Body of pancreas (tissue), 4 donors: ENCODE data around the gene SLC7A8. TPM values are rescaled to one million over a fixed set of nuclear protein-coding genes. Genes with fewer than 3 reads are reported as not detected.

Experiments used
- ATAC-seq: fragments of 150-250 bp; one replicate; pipeline ENCODE4 v1.9.1; 2016
- DNase-seq, 4 donors: peaks; one replicate each; pipeline ENCODE4 v3.0.0-alpha.2; 2019
- H3K27ac ChIP-seq, 4 donors: fragments of 200-600 bp; sonication (generic); 1 replicate in 3 of 4; 2 replicates in 1 of 4; pipeline versions ENCODE4 v1.5.1 to v1.6.1; 2016 to 2019; ENCODE audit warnings: mild to moderate bottlenecking in 1 of 4, mixed read lengths in 1 of 4, moderate library complexity in 1 of 4
- H3K27me3 ChIP-seq, 2 donors: fragments of 200-600 bp; sonication (generic); one replicate each; pipeline ENCODE4 v1.6.0; 2016; ENCODE audit warnings: mild to moderate bottlenecking in 1 of 2
- H3K36me3 ChIP-seq, 2 donors: fragments of 200-600 bp; sonication (generic); replicated peaks in 1 of 2; 2 replicates each; pipeline ENCODE4 v1.5.1; 2016; ENCODE audit warnings: low read depth in 2 of 2; ENCODE audit not compliant: insufficient read depth in 1 of 2
- H3K4me1 ChIP-seq: fragments of 200-600 bp; sonication (generic); one replicate; pipeline ENCODE4 v1.6.0; 2016
- H3K4me3 ChIP-seq, 2 donors: fragments of 200-600 bp; sonication (generic); 1 replicate in 1 of 2; 2 replicates in 1 of 2; pipeline ENCODE4 v1.5.1; 2016 to 2019
- H3K9me3 ChIP-seq, 3 donors: fragments of 200-600 bp; sonication (generic); 1 replicate in 2 of 3; 2 replicates in 1 of 3; pipeline ENCODE4 v1.5.1; 2016
- POLR2A ChIP-seq, 3 donors: fragments of 450-650 bp; IDR thresholded peaks; one replicate each; pipeline ENCODE4 v1.6.1; 2016; ENCODE audit warnings: antibody characterized with exemption in 3 of 3, mild to moderate bottlenecking in 2 of 3
- WGBS, 2 donors: methylation state at CpG; one replicate each; pipeline ENCODE4 v1.1.5; 2017; 5-methylcytosine and 5-hydroxymethylcytosine counted together
- intact Hi-C: fragments of 100-400 bp; cut with DNase I; formaldehyde crosslinking; loops from one replicate; pipeline ENCODE4 v1.15.1; 2023
- total RNA-seq, 2 donors: library from RNA; depleted of rRNA; stranded (reverse); fragments of >200 nt; gene quantifications; one replicate each; pipeline ENCODE4 v1.1.0, GENCODE V29; 2016
- TF ChIP-seq, protein P1 (sequence below), 7 experiments: fragments of 450-650 bp in 4 of 7; fragments of 200-600 bp in 3 of 7; sonication (generic) in 3 of 7; IDR thresholded peaks; one replicate each; pipeline ENCODE4 v1.5.1; 2016 to 2019; ENCODE audit warnings: antibody characterized with exemption in 7 of 7

SLC7A8 gene
- total RNA-seq, 2 donors from 2014 or later, result 17.8 to 18.2 TPM

DNA sequence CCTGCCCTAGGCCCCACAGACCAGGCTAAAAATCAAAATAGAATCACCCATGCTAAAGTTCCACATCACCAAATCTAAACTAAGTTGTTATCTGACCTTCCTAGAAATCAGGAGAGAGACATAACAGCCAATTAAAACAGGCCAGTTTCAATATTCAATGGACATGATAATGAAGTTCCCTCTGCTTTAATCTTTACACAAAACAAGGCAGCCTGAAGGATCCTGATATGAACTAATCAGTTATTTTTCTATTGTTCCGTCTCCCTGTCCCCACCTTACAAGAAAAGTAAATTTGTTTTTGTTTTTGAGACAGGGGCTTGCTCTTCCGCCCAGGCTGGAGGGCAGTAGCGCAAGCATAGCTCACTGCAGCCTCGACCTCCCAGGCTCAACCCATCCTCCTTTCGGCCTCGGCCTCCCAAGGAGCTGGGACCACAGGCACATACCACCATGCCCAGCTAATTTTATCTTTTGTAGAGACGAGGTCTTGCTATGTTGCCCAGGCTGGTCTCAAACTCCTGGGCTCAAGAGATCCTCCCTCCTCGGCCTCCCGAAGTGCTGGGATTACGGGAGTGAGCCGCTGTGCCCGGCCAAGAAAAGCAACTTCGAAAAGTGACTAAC lies 59.0 kb downstream of the SLC7A8 start:
- TF ChIP-seq, protein P1, sequence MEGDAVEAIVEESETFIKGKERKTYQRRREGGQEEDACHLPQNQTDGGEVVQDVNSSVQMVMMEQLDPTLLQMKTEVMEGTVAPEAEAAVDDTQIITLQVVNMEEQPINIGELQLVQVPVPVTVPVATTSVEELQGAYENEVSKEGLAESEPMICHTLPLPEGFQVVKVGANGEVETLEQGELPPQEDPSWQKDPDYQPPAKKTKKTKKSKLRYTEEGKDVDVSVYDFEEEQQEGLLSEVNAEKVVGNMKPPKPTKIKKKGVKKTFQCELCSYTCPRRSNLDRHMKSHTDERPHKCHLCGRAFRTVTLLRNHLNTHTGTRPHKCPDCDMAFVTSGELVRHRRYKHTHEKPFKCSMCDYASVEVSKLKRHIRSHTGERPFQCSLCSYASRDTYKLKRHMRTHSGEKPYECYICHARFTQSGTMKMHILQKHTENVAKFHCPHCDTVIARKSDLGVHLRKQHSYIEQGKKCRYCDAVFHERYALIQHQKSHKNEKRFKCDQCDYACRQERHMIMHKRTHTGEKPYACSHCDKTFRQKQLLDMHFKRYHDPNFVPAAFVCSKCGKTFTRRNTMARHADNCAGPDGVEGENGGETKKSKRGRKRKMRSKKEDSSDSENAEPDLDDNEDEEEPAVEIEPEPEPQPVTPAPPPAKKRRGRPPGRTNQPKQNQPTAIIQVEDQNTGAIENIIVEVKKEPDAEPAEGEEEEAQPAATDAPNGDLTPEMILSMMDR (IDR thresholded peaks at IDR 0.05), result no peak
- no peak for TF ChIP-seq POLR2A (IDR thresholded peaks at IDR 0.05)
- Histone ChIP-seq H3K27me3 (no peaks in the 10 kb centered on the region), H3K27ac (no peak overlapping the region), H3K4me1 (peaks cover 9% of the 10 kb centered on the region), H3K4me3 (no peak overlapping the region), H3K36me3 (no peaks in the 10 kb centered on the region), H3K9me3 (no peaks in the 10 kb centered on the region)
- DNase-seq, result no peak
- intact Hi-C loops, result no loop called here
- WGBS, 2 donors, result 85 to 89% methylated on average over 11 to 13 of the region's 13 CpGs
- no peak for ATAC-seq

DNA sequence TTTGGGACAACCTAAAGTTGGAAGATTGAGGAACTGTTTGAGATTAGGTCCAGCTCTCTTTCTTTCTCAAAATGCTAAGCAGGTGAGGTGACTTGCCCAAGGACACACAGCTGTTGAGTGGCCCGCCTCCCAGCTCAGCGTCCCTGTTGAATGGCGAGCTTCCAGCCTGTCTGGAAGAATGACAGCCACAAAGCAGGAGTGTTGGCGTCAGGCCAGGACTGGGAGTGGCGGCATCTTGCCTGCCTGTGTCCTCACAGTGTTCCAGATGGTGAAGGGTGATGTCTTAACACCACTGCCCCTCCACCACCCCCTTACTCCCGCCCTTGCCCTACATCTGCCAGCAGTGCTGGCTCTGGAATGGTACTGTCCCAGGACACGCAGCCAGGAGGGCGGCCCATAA lies 60.0 kb downstream of the SLC7A8 start:
- 23 to 25% methylated on average over 5 to 8 of the region's 8 CpGs for WGBS, 2 donors
- ATAC-seq (peak; percentile 55), DNase-seq (peak; percentile 82 to 92 (median 86))
- H3K36me3 ChIP-seq, result no peaks in the 10 kb centered on the region
- H3K9me3 ChIP-seq, result no peaks in the 10 kb centered on the region
- TF ChIP-seq, protein P1 (IDR thresholded peaks at IDR 0.05), result no peak
- no peak for TF ChIP-seq POLR2A (IDR thresholded peaks at IDR 0.05)
- no peaks in the 10 kb centered on the region for H3K27me3 ChIP-seq
- no peak overlapping the region for H3K4me3 ChIP-seq
- intact Hi-C loops, result no loop called here
- H3K4me1 ChIP-seq, result peaks cover 9% of the 10 kb centered on the region
- peak overlapping the region; percentile 11 to 26 (median 20) for H3K27ac ChIP-seq

DNA sequence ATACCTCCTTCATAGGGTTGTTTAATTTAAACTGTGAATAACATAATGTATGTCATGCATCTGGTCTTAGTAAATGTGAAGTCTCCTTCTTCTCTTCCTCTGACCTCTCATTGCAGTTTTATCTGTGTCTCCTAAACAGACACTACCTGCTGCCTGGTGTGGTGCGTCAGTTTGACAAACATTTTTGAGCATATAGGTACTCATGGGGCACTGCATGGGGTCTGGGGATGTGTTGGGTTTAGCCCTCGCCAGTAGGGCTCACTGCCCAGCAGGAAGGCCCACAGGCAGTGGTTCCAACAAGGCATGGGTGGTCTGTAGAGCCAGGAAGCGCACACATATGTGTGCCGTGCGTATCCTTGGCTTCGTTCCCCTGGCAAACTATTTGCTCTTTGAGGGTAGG lies 61.4 kb downstream of the SLC7A8 start:
- intact Hi-C loops, result no loop called here
- Histone ChIP-seq H3K4me3 (no peak overlapping the region), H3K27me3 (no peaks in the 10 kb centered on the region), H3K27ac (no peak overlapping the region), H3K4me1 (peaks cover 9% of the 10 kb centered on the region), H3K36me3 (no peaks in the 10 kb centered on the region), H3K9me3 (no peaks in the 10 kb centered on the region)
- ATAC-seq, result no peak
- 82 to 92% methylated on average over 5 to 6 of the region's 6 CpGs for WGBS, 2 donors
- TF ChIP-seq, protein P1 (IDR thresholded peaks at IDR 0.05), result no peak
- no peak for TF ChIP-seq POLR2A (IDR thresholded peaks at IDR 0.05)
- DNase-seq, result no peak

DNA sequence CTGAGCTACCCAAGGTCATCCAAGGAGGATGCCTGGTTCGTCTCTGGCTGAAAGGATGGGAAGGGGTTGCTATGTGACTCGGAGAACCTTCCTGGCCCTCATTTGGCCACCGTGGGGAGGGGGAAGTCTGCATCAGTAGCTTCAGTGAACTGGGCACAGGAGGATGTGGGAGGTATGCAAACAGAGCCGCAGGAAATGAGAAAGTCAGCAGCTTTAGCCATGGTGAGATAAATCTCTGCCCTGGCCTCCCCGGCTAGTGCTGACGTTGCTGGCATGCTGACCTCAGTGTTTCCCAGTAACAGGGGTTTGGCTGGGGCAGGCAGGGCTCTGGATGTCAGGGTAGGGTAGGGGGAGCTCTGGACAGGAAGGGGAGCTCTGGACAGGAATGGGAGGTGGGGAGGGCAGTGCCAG lies 62.1 kb downstream of the SLC7A8 start:
- intact Hi-C loops, result no loop called here
- Histone ChIP-seq H3K4me3 (no peak overlapping the region), H3K27me3 (no peaks in the 10 kb centered on the region), H3K9me3 (no peaks in the 10 kb centered on the region), H3K36me3 (no peaks in the 10 kb centered on the region), H3K27ac (peak overlapping the region in 1 of 4 donors; percentile 20), H3K4me1 (peaks cover 9% of the 10 kb centered on the region)
- DNase-seq, result peak; percentile 25 to 68 (median 56)
- TF ChIP-seq, protein P1 (IDR thresholded peaks at IDR 0.05), result no peak
- TF ChIP-seq POLR2A (IDR thresholded peaks at IDR 0.05), result peak in 1 of 3 donors; percentile 25
- WGBS, 2 donors, result 11 to 25% methylated on average over 6 of the region's 6 CpGs
- ATAC-seq, result peak; percentile 14
